Activated CD4-positive, CD25-positive, alpha-beta regulatory T cell treated with anti-CD3 and anti-CD28 coated beads, Interleukin-2, amount 50 U/mL, for 24 hours (primary cell): Measurements from ENCODE around the gene ACOXL.
A peak's percentile ranks its signal among the peaks of the same experiment; 100 is the strongest.

Experiments used
- ATAC-seq, 2 donors: fragments of 150-1000 bp; cut with Tn5 transposase; one replicate each; pipeline ENCODE4 v1.10.0; 2021; ENCODE audit warnings: mild to moderate bottlenecking in 1 of 2, moderate library complexity in 1 of 2

ACOXL gene

DNA sequence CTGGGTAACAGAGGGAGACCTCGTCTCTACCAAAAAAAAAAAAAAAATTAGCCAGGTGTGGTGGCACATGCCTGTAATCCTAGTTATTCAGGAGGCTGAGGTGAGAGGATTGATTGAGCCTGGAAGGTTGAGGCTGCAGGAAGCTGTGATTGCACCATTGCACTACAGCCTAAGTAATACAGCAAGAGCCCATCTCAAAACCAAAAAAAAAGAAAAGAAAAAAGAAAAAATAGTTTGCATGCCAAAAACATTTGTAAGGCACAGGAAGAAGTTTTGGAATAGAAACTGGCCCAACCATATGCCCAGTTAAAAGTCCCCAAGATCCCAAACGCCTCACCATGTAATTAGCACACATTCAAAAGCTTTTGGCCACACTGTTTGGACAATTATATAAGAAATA, 13.4 kb upstream of the ACOXL start:
- no peak for ATAC-seq

DNA sequence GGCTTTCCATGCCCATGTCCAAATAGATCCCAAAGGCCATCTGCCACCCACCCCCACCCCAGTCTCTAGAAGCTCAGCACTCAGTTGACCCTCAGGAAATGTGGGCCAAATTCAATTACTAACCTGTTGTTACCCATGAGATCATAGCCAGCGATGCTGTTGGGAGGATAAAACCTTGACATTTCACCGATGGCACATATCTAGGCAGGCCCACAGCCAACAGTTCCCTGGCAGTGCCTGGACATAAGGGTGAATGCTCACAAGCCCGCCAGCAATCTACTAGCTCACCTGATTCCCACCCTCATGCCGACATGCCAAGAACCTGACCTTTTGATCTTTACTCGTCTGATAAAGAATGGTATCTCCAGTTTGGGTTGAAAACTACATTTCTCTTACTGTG, 11.8 kb upstream of the ACOXL start:
- no peak for ATAC-seq

DNA sequence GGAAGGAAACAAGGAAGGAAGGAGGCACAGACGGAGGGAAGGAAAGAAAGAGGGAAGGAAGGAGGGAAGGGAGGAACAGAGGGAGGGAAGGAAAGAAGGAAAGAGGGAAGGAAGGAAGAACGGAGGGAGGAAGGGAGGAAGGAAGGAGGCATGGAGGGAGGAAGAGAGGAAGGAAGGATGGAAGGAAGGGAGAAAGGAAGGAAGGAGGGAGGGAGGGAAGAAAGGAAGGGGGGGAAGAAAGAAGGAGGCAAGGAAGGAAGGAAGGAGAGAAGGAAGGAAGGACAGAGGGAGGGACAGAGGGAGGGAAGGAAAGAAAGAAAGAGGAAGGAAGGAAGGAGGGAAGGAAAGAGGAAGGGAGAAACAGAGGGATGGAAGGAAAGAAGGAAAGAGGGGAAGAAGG, 7.6 kb upstream of the ACOXL start:
- no peak for ATAC-seq

DNA sequence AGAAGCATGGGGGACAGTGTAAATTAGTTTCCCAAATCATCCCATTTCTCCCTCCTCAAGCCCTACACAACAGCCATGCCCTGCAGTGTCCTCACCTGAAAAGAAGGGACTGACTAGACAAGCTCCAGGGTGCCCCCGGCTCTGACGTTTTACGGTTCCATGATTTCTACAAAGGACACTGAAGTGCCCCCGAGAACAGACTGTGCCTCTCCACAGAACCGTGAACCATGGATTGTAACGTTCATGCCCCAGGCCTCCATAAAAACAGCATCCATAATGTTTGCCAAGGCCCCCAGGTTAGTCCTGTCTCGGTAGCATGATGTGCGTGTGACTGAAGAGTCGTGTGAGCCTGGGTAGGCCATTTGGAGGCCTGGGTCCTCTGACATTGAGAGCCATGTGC, 7.0 kb upstream of the ACOXL start:
- ATAC-seq: no peak

DNA sequence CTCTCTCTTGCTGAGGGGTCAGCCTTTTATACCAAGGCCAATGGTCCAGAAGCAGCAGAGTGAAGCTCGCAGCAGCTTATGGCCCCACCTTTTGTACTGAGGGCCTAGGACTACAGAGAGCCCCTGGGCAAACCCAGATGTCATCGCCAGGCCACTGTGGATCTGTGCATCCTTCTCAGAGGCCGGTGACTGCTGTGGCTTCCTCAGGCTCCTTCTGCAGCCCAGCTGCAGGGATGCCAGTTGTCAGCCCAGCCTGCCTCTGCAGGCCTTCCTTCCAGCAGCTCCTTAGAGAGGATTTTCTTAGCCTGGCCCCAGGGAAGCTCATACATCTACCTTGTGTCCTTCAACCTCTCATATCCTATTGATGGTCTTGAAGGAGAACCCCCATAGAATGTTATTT, 6.5 kb upstream of the ACOXL start:
- no peak for ATAC-seq

DNA sequence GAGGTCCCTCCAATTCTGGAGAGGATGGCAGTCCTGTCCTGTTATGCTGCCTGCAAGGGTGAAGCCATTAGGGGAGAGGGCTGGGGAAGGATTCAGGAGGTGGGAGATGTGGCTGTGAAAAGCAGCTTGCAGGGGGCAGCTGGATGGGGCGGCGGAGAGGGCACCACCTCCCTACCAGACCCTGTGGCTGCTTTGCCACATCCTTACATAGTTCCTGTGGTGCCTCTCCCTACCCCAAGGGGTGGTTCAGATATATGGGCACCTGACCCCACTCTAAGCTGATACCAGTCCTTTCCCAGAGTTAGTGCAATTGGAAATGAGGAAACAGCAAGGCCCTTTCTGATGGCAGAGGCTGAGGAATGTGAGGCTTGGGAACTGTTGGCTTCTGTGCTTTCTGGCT, 6.1 kb upstream of the ACOXL start:
- no peak for ATAC-seq

DNA sequence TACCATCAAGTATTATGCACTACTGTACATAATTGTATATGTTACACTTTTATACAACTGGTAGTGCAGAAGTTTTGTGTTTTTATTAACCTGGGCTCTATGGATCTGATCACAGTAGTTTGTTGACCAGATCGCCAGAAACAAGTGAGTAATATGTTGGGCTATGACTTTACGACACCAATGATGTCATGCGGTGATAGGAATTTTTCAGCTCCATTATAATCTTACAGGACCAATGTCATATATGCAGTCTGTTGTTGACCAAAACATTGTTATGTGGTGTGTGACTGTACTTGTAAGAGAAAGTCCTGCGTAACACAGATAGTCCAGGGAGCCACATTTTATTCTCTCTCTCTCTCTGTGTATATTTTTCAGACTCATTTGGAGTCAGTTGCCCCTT, 4.5 kb upstream of the ACOXL start:
- no peak for ATAC-seq

DNA sequence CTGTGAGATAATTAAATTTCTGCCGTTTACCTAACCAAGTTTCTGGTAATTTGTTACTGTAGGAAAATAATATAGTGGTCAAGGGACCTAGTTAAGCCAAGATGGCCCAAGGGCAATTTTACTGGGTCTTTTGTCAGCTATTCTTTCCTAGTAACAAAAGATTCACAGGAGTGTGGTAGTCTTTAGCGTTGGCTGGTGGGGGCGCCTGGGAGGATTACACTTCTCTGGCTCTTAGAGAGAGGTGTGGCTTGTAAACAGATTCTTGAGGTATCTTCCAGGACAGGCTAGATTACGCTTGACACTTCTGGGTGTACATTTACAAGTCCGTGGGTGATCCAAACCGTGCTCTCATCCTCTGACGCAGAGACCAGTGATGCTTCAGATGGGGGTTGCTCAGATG, 3.3 kb upstream of the ACOXL start:
- no peak for ATAC-seq

DNA sequence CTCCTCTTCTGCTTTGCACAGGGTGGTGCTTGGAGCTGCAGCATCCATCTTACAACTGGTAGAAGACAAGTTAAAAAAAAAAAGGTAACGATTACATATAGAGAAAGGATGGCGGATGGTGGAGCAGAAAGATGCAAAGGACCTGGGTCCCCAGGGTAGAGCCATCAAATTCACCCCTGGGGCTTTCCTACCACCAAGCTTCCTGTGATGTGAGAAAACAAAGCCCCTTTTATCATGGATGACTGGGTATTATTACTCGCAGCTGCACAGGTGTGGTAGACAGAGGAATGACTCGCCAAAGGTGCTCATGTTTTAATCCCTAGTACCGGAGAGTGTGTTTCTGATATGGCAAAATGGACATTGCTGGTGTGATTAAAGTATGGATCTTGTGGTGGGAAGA, 1.3 kb upstream of the ACOXL start:
- ATAC-seq: peak in 1 of 2 donors; percentile 12

DNA sequence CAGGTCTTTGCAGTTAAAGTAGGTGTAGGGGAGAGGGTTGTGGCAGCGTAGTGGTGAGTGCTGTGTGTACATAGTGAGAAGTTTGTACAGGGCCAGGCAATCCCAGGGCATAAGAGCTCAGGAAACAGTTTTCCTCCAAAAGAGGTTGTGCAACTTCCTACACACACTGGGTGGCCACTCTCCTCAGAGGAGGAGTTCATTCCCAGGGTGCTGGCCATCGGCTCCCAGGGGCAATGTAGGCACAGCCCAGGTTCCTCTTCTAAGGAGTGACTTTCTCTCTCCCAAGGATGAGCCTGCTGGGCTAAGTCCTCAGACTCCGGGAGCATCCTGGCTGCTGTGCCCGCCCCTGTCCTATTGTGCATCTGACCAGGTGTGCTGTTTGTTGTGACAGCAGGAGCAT, 3.0 kb downstream of the ACOXL start:
- no peak for ATAC-seq

DNA sequence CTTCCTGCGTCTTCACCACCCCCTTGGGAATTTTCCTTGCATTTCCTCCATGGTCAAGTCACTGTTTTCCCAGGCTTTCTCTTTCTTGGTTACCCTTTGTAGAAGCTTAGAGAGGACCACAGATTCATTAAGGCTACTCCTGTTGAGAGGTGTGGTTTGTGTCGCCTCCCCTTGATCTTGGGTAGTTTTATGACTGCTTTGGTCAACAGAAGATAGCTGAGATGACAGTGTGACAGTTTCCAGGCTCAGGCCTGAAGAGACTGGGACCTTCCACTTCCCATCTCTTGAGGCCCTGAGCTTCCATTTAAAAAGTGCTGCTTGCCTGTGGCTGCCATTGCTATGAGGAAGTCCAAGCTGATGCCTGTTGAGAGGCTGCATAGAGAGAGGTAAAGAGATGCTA, 5.4 kb downstream of the ACOXL start:
- ATAC-seq: no peak

DNA sequence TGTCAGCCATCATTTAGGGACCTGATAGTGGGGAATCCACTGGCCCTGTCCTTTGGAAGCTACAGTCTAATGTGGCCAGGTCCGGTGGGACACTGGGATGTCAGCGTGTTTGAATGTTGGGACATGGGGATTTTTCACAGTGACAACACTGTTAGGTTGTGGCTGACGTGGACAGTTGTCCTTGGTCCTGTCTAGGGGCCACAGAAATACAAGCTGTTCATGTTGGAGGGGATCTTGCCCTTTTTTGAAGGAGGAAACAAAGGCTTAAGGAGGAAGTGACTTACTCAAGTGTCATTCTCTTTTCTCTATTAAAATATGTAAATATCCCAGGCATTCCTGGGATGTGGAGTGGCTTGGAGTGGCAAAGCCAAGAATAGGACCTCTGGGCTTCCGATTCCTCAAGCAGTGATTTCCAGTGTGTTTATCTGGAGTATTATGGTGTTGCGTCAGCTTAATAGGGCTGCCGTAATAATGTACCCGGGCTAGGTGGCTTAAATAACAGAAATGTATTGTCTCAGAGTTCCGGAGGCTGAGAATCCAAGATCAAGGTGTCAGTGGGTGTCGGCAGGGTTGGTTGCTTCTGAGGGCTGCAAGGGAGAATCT, 8.5 kb downstream of the ACOXL start:
- no peak for ATAC-seq

DNA sequence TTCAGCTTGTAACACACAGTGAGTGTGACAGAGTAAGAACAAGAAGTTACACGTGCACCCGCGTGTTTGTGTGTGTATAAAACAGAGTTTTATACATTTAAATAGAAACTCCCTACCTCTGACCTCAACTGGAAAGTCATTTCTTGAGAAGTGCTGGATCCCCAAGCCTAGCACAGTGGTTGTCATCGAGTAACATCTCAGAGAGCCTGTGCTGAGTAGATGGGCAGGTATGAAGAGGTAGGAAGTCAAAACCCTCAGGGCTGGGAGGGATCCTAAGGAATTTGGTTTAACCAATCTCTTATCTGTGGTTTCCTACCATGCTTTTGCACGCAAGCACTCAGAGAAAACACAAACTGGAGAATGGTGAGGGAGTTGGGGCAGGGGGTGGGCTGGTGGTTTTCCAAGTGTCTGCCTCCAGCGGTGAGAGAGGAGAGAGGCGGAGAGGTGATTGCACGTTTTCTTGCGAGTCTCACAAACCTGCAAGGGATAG, 9.2 kb downstream of the ACOXL start:
- ATAC-seq: peak in 1 of 2 donors; percentile 59

DNA sequence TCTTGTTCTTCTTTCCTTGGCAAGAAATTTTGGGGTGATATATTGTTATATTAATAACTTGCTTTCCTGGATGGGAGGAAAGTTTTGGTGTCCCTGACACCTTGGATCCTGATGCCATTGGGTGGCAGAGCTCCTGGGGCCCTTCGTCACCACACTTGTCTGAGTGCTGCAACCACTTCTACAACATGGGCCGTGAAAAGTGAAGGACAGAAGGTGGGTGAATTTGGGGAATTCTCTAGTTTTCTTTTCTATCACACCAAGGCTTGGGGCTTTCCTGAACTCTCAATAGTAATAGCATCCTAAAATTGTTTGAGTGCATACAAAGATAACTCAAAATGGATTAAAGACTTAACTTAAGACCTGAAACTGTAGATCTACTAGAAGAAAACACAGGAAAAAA, 10.0 kb downstream of the ACOXL start:
- ATAC-seq: no peak

DNA sequence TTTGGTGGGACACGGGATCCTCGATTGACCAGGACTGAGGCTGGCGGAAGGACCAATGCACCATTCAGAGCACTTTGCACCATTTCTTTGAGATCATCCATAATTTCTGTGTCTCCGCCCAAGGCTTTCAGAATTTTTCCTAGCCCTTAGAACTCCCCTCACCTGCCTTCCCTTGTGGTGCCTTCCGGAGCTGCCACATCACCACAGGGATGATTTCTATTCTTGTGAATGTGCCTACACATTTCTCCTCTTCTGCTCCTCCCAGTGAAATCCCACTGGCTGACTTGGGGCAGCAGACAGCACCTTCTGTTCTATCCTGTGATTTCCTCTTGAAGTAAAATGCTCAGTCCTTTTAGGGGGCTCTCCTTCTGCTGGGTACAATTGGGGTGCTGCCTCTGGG, 11.2 kb downstream of the ACOXL start:
- ATAC-seq: no peak

DNA sequence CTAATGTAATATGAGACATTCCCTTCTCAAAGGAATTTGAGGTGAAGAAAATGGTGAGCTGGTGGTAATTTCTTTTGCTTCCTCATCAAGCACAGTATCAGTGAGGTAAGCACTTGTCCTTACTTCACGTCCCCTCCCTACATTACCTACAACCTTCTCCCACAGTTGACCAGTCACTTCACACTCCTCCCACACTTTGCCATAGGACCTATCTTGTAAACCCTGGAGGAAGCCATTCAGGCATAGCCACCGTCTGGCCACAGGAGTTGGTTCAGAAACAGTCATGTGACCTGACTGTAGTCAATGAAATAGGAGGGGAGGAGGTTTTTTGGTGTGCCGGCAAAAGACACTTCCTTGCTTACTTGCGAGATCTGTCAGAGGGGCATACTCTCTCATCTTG, 12.1 kb downstream of the ACOXL start:
- no peak for ATAC-seq

DNA sequence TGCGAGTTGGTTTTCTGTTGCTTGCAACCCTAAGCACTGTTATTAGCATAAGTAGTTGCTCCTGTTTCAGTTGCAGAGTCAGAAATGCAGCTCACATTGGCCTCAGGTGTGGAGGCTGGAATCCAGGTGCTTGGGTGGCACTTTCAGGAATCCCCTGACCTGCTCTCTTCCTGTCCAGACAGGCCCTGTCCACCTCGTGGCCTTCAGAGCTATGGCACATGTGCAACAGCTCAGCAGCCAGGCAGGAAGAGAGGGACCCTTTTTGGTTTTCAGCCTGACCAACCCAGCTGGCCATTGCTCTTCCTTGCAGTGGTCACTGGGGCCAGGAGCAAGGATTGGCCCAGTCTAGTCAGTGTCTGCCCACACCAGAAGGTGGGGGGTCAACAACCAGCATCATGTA, 12.7 kb downstream of the ACOXL start:
- no peak for ATAC-seq

DNA sequence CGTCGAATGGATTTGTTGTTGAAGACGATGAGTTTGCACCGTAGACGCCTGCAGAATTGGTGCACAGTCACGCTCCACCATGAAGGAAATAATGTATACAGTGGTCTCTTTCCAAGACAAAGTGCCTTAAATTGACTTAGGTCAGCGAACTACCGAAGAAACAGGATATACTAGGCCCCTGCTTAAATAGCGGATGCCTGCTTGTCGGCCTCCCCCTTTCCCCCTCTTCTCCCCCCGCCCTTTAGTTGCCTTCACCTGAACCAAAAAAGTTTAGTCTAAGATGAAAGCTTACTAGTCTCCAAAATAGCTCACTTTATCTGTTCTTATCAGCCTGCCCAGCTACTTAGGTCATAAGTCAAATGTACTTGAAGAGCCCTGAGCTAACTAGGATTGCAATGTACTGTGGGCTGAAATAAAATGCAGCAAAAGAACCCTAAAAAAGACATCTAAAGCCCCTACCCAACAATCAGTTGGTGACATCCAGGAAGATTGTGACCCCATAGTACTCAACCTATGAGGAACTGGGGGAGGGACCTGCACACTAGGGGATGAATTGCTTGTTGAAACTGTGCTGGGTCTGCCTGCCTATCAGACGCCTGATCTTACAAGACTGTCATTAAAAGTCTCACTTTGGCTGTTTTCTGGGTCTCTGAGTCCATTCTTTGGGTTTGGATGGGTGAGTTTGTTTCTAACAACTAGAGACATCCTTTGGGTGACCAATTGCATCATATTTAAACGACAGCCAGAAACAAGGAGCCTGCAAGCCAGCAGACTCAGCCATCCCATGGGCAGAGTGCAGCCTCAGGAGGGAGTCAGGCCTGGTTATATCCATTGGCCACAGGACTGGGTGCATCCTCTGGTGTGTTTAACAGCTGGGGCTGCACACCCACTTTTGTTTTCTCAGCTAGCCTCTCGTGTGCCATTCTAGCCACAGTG, 14.5 kb downstream of the ACOXL start:
- ATAC-seq: no peak

DNA sequence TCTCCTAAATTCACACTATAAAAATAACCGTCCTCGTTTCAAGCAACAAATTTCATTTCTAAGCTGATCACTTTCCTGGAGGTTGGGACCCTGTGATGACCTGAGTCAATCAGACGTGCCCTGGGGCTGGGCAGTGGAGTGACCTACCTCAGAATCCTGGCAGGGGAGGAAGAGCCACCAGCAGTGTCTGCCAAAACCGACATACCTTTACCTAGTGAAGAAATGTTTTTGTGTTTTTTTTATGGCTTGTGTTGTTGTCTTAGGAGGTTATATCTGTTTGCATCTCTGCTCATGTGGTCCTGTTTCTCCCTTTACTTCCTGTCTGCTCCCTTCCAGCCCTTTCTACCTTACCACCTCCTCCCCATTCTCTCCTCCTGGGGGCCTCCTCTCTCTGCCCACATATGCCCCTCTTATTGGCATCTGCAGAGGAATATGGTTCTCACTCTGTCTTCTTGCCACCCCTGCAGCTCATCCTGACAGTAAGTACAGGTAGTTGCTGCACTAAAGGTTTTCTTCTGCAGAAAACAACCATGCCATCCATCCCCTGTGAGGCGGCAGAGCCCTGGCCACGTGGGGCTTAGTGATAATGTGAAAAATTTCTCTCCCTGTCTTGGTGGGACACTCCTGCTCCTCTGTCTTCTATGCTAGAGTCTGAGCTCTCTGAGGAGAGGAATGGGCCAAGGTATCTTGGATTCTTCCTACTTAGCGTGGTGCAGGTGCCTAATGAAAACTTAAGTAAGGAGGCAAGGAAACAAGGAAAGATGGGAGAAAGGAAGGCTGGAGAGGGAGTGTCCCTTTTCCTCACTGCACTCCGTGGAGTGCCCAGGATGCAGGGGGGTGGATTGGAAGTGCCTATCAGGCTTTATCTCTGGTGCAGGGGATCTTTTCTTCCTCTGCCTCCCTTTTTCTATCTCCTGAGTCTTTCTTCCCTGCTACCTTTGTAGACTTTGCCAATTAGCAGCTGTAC, 15.4 kb downstream of the ACOXL start:
- ATAC-seq: no peak

DNA sequence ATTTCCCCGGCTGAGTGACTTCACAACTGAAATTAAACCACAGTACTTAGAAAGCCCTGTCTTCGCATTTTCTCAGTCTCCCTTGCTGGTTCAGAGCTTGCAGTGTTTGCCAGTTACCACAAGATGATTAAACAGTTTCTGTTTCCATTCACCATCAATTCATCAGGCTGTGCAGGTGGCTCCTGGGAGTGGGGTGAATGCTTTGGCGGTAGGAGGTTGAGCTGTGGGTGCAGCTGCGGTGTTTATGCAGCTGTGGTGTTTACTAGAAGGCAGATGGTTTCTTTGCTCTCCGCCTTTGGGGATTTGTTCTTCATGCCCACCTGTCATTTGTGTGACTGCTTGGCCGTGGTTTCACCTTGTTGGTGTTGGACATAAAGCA, 16.1 kb downstream of the ACOXL start:
- peak; percentile 99 for ATAC-seq

DNA sequence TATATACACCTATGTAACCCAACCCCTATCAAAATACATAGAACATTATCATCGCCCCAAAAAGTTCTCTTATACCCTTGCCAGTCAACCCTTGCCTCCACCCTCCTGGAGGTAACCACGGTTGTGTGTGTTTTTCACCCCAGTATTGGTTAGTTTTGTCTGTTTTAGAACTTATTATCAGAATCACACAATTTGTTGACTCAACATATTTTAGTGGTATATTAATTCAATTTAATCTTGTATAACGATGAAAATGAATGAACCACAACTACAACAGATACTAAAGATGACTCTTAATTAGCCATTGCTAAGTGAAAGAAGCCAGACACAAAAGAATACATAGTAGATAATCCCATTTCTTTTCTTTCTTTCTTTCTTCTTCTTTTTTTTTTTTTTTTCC, 19.3 kb downstream of the ACOXL start:
- ATAC-seq: no peak

DNA sequence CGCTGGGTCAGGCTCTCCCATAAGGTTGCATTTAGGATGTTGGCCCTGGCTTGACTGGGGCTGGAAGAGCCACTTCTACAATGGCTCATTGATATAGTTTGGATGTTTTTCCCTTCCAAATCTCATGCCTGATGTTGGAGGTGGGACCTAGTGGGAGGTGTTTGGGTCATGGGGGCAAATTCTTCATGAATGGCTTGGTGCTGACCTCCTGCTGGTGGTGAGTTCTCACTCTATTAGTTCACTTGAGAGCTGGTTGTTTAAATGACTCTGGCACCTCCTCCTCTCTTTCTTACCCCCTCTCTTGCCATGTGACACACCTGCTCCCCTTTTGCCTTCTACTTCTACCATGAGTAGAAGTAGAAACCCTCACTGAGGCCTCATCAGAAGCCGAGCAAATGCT, 20.5 kb downstream of the ACOXL start:
- no peak for ATAC-seq

DNA sequence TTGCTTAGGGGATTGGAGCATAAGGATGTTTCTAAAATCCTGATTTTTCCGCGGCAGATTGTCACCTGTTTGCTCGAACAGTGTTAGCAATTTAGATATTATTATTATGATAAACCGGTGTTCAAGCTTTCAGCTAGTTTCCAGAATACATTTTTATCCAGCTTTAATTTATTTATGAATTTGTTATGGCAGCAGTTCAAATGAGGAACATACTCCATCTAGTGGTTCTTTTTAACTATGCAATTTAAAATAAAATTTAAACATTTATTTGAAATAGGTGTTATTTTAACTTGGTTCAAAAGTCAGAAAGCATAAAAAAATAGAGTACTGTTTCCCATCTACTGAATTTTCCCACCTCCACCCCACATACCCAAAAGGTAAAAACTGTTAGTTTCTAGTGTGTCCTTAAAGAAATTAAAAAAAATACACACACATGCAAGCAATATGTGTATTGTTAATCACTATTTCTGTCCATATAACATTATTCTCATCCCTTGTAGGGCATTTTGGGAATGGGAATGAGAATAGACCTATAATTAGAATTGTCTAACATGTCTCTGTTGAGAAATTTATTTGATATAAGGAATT, 23.2 kb downstream of the ACOXL start:
- no peak for ATAC-seq
